Heart left ventricle (tissue), 16 donors: ENCODE results near the gene PI4KB. TPM values are rescaled to one million over a fixed set of nuclear protein-coding genes. Genes with fewer than 3 reads are reported as not detected.

Experiments used
- ATAC-seq, 4 donors: fragments of 200-7000 bp; cut with Tn5 transposase; one replicate each; pipeline ENCODE4 v1.9.1; 2020 to 2022; ENCODE audit warnings: moderate library complexity in 4 of 4, mild to moderate bottlenecking in 3 of 4, moderate number of reproducible peaks in 1 of 4
- DNase-seq, 5 donors: peaks; one replicate each; pipeline ENCODE4 v3.0.0-alpha.2; 2020
- H3K27ac ChIP-seq, 12 donors: fragments of 200-600 bp; sonication (generic) in 4 of 12; one replicate each; pipeline versions ENCODE4 v1.5.0 to v1.8.0; 2016 to 2022; ENCODE audit warnings: mild to moderate bottlenecking in 2 of 12
- H3K27me3 ChIP-seq, 9 donors: fragments of 200-600 bp; sonication (generic) in 2 of 9; one replicate each; pipeline versions ENCODE4 v1.5.1 to v1.8.0; 2016 to 2022; ENCODE audit warnings: mild to moderate bottlenecking in 3 of 9
- H3K36me3 ChIP-seq, 9 donors: fragments of 200-600 bp; sonication (generic) in 2 of 9; one replicate each; pipeline versions ENCODE4 v1.5.0 to v1.8.0; 2018 to 2022; ENCODE audit warnings: mild to moderate bottlenecking in 2 of 9
- H3K4me1 ChIP-seq, 12 donors: fragments of 200-600 bp; sonication (generic) in 4 of 12; one replicate each; pipeline versions ENCODE4 v1.5.0 to v1.8.0; 2016 to 2022; ENCODE audit warnings: mild to moderate bottlenecking in 3 of 12
- H3K4me3 ChIP-seq, 12 donors: fragments of 200-600 bp; sonication (generic) in 4 of 12; one replicate each; pipeline versions ENCODE4 v1.5.0 to v1.8.0; 2017 to 2022; ENCODE audit warnings: mild to moderate bottlenecking in 9 of 12, moderate library complexity in 4 of 12
- H3K9me3 ChIP-seq, 12 donors: fragments of 200-600 bp; sonication (generic) in 4 of 12; one replicate each; pipeline versions ENCODE4 v1.5.0 to v1.8.0; 2016 to 2022; ENCODE audit warnings: mild to moderate bottlenecking in 1 of 12
- CTCF ChIP-seq, 12 donors: fragments of 200-600 bp; sonication (generic) in 4 of 12; IDR thresholded peaks; one replicate each; pipeline versions ENCODE4 v1.5.0 to v1.8.0; 2018 to 2022; ENCODE audit warnings: antibody characterized with exemption in 12 of 12, mild to moderate bottlenecking in 5 of 12
- POLR2A ChIP-seq, 2 donors: fragments of 450-650 bp; IDR thresholded peaks; one replicate each; pipeline ENCODE4 v1.6.1; 2017; ENCODE audit warnings: antibody characterized with exemption in 2 of 2, mild to moderate bottlenecking in 2 of 2, moderate library complexity in 2 of 2
- WGBS, 4 donors: extraction: QIAGEN DNeasy Blood & Tissue Kit in 2 of 4; methylation state at CpG; one replicate each; pipeline versions ENCODE4 v1.1.5 to v1.1.7; 2013 to 2018; 5-methylcytosine and 5-hydroxymethylcytosine counted together
- intact Hi-C, 10 donors: fragments of 100-400 bp; cut with DNase I; formaldehyde crosslinking; loops; one replicate each; pipeline versions ENCODE4 v1.11.1 to v1.14.2; 2022
- polyA plus RNA-seq, 2 donors: library from polyadenylated mRNA; stranded (reverse); fragments of 200-250 nt; gene quantifications; one replicate each; pipeline ENCODE4 v1.2.3, GENCODE V29; 2013
- total RNA-seq, 9 donors: library from RNA; depleted of rRNA in 2 of 9; stranded (reverse); fragments of >200 nt in 2 of 9; fragmentation: NEBNext Ultra II Directional in 3 of 9; extraction: Animal tissue kit (Norgen Biotek cat#: 25700) in 3 of 9; gene quantifications; one replicate each; pipeline versions ENCODE4 v1.1.0 to v1.2.4, GENCODE V29; 2016 to 2023
- donor health status: ischemic (EF 13 %, LVEDD 7.1; RV severe dilation, severe dysfunction).
- donor health status: healthy with polysubstance abuse.
- donor health status: DM: no; HTN: yes; CAD: no.
- donor health status: DM: no; HTN: no; CAD: no.
- donor health status: ischemic (EF 25% LVEDD 6.9; RV normal size, moderate dysfunction).
- donor health status: ischemic (EF 25% LVEDD 5.7; RV mildly dilated, moderate dysfunction).
- donor health status: healthy.
- donor health status: DM: yes; HTN: yes; CAD: no.
- donor health status: ischemic (EF 35%, LVEDD 5.7; RV mildly dilated, moderate dysfunction).
- donor health status: nonischemic (EF 11% LVEDD 7.7; RV severe dilation, severe dysfunction).
- donor health status: DM: yes; HTN: yes; CAD: no.
- donor health status: PGD.
- donor health status: ischemic (EF 29% LVEDD 5.4; RV normal size, mild dysfunction).
- donor health status: nonischemic (EF 23%, LVEDD 6.1; RV moderate dilation, normal function).

Gene PI4KB
- total and polyA plus RNA-seq, 11 donors = 17.4 to 76.0 (median 41.4) TPM

- WGBS, 4 donors = 18 to 27% (median 19%) methylated on average over 30 to 34 of the region's 34 CpGs
- intact Hi-C loops = loop anchor here in 3 of 10 donors (1.0 to 5.0 kb wide), 5 partner anchors 13 to 71 kb away; partner anchors contain the start of genes PSMB4 (in 2 of the 3) and ZNF687 (in 1 of the 3)
- DNase-seq (peak in 2 of 5 donors; percentile 25 to 35), ATAC-seq (peak; percentile 14 to 30 (median 28))
- peak overlapping the region; percentile 70 to 95 (median 86) for H3K4me3 ChIP-seq
- no peaks in the 10 kb centered on the region for H3K27me3 ChIP-seq
- H3K36me3 ChIP-seq = peaks cover 0 to 29% (median 17%) of the 10 kb centered on the region in 9 donors
- H3K27ac ChIP-seq = peak overlapping the region; percentile 82 to 99 (median 96)
- no peaks in the 10 kb centered on the region for H3K9me3 ChIP-seq
- TF ChIP-seq CTCF (IDR thresholded peaks at IDR 0.05) (no peak), POLR2A (IDR thresholded peaks at IDR 0.05) (no peak)
- H3K4me1 ChIP-seq = peaks cover 0 to 38% (median 24%) of the 10 kb centered on the region in 12 donors
Measured at GRCh38 chr1:151327903-151328674, 873 bp upstream of the PI4KB start.

DNA sequence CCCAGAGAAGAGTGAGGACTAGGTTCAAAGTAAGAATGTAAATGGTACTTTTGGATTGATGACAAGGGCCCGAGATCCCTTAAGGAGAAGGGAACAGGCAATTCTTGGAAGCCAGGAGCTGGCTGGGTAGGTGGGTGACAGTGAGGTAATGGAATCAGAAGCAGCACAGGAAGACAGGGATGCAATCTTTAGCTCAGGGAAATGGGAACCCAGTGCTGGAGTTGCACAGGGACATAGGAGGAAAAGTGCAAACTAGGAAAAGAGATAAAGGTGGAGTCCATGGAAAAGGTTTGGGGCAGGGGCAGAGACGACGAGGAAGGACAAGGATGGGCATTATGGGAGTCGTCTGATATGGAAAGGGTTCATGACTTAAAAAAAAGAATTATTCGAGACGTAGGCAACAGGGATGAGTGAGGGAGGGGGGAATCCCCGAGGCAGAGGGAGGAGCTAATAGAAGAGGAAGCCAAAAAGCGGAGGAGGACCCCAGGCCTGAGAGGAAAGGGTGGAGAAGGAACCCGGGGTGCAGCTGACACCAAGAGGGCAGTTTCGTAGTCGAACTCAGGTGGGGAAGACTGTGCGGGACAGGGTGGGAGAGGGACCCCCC lies 495 bp downstream of the PI4KB start:
- no peaks in the 10 kb centered on the region for H3K27me3 ChIP-seq
- peak overlapping the region; percentile 70 to 95 (median 86) for H3K4me3 ChIP-seq
- DNase-seq (peak in 4 of 5 donors; percentile 60 to 71 (median 71)), ATAC-seq (peak; percentile 30 to 76 (median 72))
- no peaks in the 10 kb centered on the region for H3K9me3 ChIP-seq
- peak overlapping the region; percentile 82 to 99 (median 96) for H3K27ac ChIP-seq
- H3K4me1 ChIP-seq = peaks cover 0 to 41% (median 24%) of the 10 kb centered on the region in 12 donors
- TF ChIP-seq POLR2A (IDR thresholded peaks at IDR 0.05) (no peak), CTCF (IDR thresholded peaks at IDR 0.05) (no peak)
- H3K36me3 ChIP-seq = peaks cover 0 to 40% (median 28%) of the 10 kb centered on the region in 9 donors
- WGBS, 4 donors = 0 to 1% (median 0%) methylated on average over 12 of the region's 12 CpGs
- intact Hi-C loops = loop anchor here in 3 of 10 donors (1.0 to 5.0 kb wide), 5 partner anchors 15 to 72 kb away; partner anchors contain the start of genes PSMB4 (in 2 of the 3) and ZNF687 (in 1 of the 3)

GRCh38 chr1:151325646-151326429 lies 1.4 kb downstream of the PI4KB start:
- H3K4me3 ChIP-seq = peak overlapping the region; percentile 70 to 95 (median 86)
- TF ChIP-seq CTCF (IDR thresholded peaks at IDR 0.05) (no peak), POLR2A (IDR thresholded peaks at IDR 0.05) (no peak)
- H3K27ac ChIP-seq = peak overlapping the region in 10 of 12 donors; percentile 82 to 99 (median 94)
- no peaks in the 10 kb centered on the region for H3K9me3 ChIP-seq
- DNase-seq = no peak
- H3K36me3 ChIP-seq = peaks cover 0 to 47% (median 34%) of the 10 kb centered on the region in 9 donors
- WGBS, 4 donors = 16 to 30% (median 23%) methylated on average over 5 of the region's 5 CpGs
- no peak for ATAC-seq
- intact Hi-C loops = loop anchor here in 3 of 10 donors (2.0 to 5.0 kb wide), 4 partner anchors 15 to 73 kb away; partner anchors contain the start of genes PSMB4 (in 2 of the 3) and ZNF687 (in 1 of the 3)
- peaks cover 0 to 41% (median 25%) of the 10 kb centered on the region in 12 donors for H3K4me1 ChIP-seq
- H3K27me3 ChIP-seq = no peaks in the 10 kb centered on the region
